GM18505 (cell line): Measurements from ENCODE around the gene DAGLA.

Experiments
- ATAC-seq: cut with Tn5 transposase; IDR thresholded peaks from one replicate; pipeline ENCODE4 v1.9.1; 2021; ENCODE audit not compliant: unreplicated experiment
- POLR2A ChIP-seq: IDR thresholded peaks from 4 replicates; pipeline ENCODE4 v1.6.1; 2011; ENCODE audit warnings: borderline replicate concordance; ENCODE audit not compliant: insufficient read depth, insufficient read length; ENCODE audit errors: extremely low read depth

Gene DAGLA

GRCh38 chr11:61773356-61773755 is 93.2 kb downstream of the DAGLA start:
- no peak for TF ChIP-seq POLR2A
- no peak for ATAC-seq

- no peak for ATAC-seq
- no peak for TF ChIP-seq POLR2A
Measured at GRCh38 chr11:61773809-61774208, 93.6 kb downstream of the DAGLA start.

DNA sequence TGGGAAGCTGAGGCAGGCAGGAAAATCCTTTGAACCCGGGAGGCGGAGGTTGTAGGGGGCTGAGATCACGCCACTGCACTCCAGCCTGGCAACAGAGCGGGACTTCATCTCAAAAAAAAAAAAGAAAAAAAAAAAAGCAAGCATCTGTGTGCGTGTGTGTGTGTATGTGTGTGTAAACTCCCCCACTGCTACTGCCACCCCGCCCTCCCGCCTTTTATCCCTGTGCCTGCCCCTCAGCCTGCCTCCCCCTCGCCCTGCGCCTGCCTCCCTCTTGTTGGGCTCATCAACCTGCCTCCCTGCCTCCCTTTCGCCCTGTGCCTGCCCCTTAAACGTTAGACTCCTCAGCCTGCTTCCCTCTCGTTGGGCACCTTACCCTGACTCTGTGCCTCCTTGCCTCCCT is 94.2 kb downstream of the DAGLA start:
- no peak for ATAC-seq
- TF ChIP-seq POLR2A = no peak

DNA sequence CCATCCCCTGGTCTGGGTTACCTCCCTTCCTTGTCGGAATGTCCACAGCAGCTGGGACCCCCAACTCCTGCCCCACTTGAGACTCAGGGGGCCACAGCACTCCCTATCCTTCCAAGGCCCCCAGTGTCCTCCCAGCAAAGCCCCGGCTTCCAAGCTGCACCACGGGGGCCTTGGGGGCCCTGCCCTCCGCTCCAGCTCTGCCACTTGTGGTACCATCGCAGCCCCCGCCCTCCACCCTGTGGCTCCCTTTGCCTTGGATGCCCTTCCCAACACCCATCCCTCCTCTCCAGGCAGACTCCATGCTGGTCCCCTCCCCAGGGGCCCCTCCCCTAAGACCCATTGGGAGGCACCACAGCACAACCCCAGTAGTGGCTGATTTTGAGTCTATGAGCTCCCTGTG is 94.9 kb downstream of the DAGLA start:
- no peak for TF ChIP-seq POLR2A
- ATAC-seq = no peak

DNA sequence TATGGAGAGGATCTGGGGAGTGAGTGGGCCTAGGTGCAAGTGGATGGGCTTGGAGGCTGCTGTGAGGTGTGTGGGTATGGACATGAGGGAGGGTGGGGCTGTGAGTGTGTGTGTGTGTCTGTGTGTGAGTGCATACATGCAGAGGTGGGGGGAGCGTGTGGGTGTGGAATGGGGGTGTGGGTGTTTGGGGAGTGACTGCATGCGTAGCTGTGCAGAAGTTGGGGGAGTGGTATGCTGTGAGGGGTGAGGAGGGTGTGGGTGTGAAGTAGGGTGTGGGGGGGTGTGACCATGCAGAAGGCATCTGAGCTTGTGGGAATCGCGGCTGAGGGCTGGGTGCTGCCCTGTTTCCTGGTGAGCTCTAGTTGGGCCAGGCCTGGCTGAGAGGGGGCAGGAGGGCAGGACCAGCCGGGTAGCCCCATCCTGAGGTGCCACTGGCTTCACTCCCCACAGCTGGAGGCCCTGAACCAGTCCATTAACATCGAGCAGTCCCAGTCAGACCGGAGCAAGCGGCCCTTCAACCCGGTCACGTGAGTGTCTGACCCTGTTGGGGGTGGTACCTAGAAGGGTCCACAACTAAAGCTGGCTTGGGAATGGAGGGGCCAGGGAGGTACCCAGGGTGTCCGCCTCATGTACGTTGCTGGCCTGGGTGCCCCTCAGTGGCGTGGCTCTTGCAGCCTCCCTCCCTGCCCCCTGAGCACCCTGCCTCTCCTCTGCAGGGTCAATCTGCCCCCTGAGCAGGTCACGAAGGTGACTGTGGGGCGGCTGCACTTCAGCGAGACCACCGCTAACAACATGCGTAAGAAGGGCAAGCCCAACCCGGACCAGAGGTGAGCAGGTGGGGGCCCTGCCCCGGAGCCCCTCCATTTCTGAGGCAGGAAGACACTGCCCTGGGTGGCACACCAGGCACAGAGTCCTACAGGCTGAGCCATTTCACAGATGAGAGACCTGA is 95.7 kb downstream of the DAGLA start:
- no peak for TF ChIP-seq POLR2A
- no peak for ATAC-seq

- no peak for ATAC-seq
- TF ChIP-seq POLR2A = no peak
Measured at GRCh38 chr11:61776561-61777075, 96.4 kb downstream of the DAGLA start.

- TF ChIP-seq POLR2A = no peak
- ATAC-seq = no peak
Measured at GRCh38 chr11:61777234-61778090, 97.3 kb downstream of the DAGLA start.

DNA sequence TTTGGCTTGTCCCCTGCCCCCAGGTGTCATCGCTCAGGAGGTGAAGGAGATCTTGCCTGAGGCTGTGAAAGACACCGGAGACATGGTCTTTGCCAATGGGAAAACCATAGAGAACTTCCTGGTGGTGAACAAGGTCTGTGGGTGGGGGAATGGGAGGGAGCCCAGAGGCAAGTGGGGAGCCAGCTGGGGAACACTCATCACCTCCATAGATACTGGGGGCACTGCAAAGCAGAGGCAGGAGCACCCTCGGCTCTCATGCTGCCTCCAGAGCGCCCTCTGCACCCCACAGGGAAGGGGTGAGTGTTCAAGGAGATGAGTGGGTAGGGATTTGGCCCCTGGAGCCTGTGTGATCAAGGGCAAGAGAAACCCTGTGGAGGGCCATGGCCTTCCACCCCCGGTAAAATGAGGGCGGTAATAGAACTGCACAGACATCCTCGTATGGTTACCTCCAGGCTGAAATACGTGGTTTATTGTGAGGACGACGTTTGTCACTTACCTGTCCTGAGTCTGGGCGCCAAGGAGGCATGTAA is 98.2 kb downstream of the DAGLA start:
- ATAC-seq = no peak

GRCh38 chr11:61778920-61779650 is 98.9 kb downstream of the DAGLA start:
- TF ChIP-seq POLR2A = no peak
- ATAC-seq = no peak

More for the DNA sequence above, 98.2 kb downstream of the DAGLA start:
- TF ChIP-seq POLR2A = no peak

DNA sequence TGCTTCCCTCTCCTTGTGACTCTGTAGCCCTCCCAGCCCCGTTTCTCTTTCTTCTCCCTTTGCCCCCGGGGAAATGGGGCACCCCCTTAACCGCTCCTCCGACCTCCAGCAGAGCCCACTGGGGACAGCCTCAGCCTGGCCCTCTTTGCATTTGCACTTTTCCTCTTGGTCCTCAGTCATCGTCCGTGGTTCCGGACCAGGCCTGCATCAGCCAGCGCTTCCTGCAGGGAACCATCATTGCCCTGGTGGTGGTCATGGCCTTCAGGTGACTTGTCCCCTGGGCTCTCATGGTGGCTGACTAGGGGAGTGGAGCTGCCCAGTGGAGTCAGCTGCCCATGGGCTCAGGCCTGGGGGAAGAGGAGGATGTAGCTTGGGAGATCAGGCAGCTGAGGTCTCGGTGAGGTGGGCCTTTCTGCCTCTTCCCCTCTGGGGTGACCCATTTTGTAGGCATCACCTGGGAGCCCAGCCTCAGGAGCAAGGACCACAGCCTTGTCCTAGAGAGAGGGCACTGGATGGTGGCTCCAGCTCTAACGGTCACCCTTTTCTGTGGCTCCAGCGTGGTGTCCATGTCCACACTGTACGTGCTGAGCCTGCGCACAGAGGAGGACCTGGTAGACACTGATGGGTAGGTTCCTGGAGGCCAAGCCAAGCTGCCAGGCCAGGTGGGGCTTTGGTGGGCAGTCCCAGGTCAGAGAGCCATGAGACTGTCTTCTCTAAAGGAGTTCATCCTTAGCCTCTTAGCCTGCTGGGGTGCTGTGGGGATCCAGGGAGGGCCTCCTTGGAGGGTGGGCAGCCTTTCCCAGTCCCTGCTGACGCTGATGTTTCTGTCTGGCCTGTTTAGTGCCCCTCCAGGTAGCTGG is 99.7 kb downstream of the DAGLA start:
- no peak for ATAC-seq

GRCh38 chr11:61780581-61781162 is 100.5 kb downstream of the DAGLA start:
- TF ChIP-seq POLR2A = no peak
- ATAC-seq = no peak

More for the DNA sequence above, 99.7 kb downstream of the DAGLA start:
- no peak for TF ChIP-seq POLR2A
